Measurements from ENCODE around the gene RP2. TPM values are rescaled to one million over a fixed set of nuclear protein-coding genes. Genes with fewer than 3 reads are reported as not detected.

Gene RP2
- total and polyA plus RNA-seq, 4 donors: 3.2 to 11.5 (median 7.3) TPM

- Histone ChIP-seq H3K4me3 (ENCODE audit: low read depth in 1 of 3, low read length in 3 of 3) (no peak overlapping the region), H3K27ac (ENCODE audit: low read depth in 1 of 2, low read length in 2 of 2) (peak overlapping the region; percentile 13 to 79), H3K9ac (ENCODE audit: low read depth in 1 of 2, low read length in 2 of 2) (no peak overlapping the region), H3K9me3 (ENCODE audit: control insufficient read depth in 4 of 4, low read length in 3 of 4) (no peaks in the 10 kb centered on the region), H3K4me1 (ENCODE audit: control insufficient read depth in 4 of 4, insufficient read depth in 4 of 4, low read length in 3 of 4) (peaks cover 0 to 9% (median 6%) of the 10 kb centered on the region in 4 donors), H3K36me3 (ENCODE audit: control insufficient read depth in 4 of 4, insufficient read depth in 3 of 4, low read depth in 1 of 4, low read length in 3 of 4) (no peaks in the 10 kb centered on the region), H3K27me3 (ENCODE audit: control insufficient read depth in 4 of 4, insufficient read depth in 4 of 4, low read length in 3 of 4) (no peaks in the 10 kb centered on the region)
- no peak for DNase-seq (ENCODE audit: low spot score)
- WGBS: 78% methylated on average over 6 of the region's 6 CpGs
- no peak for TF ChIP-seq ATF3 (IDR thresholded peaks at IDR 0.05)
- no peak for TF ChIP-seq NR2F2 (IDR thresholded peaks at IDR 0.05)
- no peak for TF ChIP-seq FOXA2 (IDR thresholded peaks at IDR 0.05)
- TF ChIP-seq, protein P1, sequence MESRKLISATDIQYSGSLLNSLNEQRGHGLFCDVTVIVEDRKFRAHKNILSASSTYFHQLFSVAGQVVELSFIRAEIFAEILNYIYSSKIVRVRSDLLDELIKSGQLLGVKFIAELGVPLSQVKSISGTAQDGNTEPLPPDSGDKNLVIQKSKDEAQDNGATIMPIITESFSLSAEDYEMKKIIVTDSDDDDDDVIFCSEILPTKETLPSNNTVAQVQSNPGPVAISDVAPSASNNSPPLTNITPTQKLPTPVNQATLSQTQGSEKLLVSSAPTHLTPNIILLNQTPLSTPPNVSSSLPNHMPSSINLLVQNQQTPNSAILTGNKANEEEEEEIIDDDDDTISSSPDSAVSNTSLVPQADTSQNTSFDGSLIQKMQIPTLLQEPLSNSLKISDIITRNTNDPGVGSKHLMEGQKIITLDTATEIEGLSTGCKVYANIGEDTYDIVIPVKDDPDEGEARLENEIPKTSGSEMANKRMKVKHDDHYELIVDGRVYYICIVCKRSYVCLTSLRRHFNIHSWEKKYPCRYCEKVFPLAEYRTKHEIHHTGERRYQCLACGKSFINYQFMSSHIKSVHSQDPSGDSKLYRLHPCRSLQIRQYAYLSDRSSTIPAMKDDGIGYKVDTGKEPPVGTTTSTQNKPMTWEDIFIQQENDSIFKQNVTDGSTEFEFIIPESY (IDR thresholded peaks at IDR 0.05): no peak
- no peak for TF ChIP-seq HNF4G (IDR thresholded peaks at IDR 0.05)
- no peak for TF ChIP-seq RXRA (IDR thresholded peaks at IDR 0.05)
- TF ChIP-seq, protein P2, sequence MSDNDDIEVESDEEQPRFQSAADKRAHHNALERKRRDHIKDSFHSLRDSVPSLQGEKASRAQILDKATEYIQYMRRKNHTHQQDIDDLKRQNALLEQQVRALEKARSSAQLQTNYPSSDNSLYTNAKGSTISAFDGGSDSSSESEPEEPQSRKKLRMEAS (IDR thresholded peaks at IDR 0.05): no peak
- TF ChIP-seq GABPA (IDR thresholded peaks at IDR 0.05 in 1 of 2, conservative IDR thresholded peaks at IDR 0.05 in 1 of 2): no peak
- no peak for TF ChIP-seq TAF1 (conservative IDR thresholded peaks at IDR 0.05)
- TF ChIP-seq HNF4A (conservative IDR thresholded peaks at IDR 0.05): no peak
- TF ChIP-seq RAD21 (IDR thresholded peaks at IDR 0.05): no peak
- no peak for TF ChIP-seq JUND (IDR thresholded peaks at IDR 0.05)
- no peak for TF ChIP-seq CTCF (IDR thresholded peaks at IDR 0.05; ENCODE audit: low read depth, low read length, missing input control)
- TF ChIP-seq YY1 (IDR thresholded peaks at IDR 0.05): no peak
- no peak for TF ChIP-seq REST (IDR thresholded peaks at IDR 0.05)
- TF ChIP-seq SP1 (IDR thresholded peaks at IDR 0.05): no peak
- no peak for TF ChIP-seq EGR1 (IDR thresholded peaks at IDR 0.05; ENCODE audit: low read depth in 2 of 2)
- TF ChIP-seq FOXA1 (IDR thresholded peaks at IDR 0.05): no peak
These were observed 43.3 kb upstream of the RP2 start for GRCh38 chrX:46793386-46794143.
